Measurements from ENCODE around the gene FBLN7.

FBLN7 gene

GRCh38 chr2:112151701-112152440, 13.7 kb downstream of the FBLN7 start:
- H3K9me3 ChIP-seq = no peaks in the 10 kb centered on the region
- H3K27ac ChIP-seq = no peak overlapping the region
- H3K27me3 ChIP-seq = no peaks in the 10 kb centered on the region
- intact Hi-C loops (cut with DNase I; ENCODE audit: low total_unique reads) = no loop called here
- H3K4me3 ChIP-seq = no peak overlapping the region
- no peak for TF ChIP-seq CTCF (IDR thresholded peaks at IDR 0.05)
- H3K4me1 ChIP-seq = peaks cover 0 to 14% (median 0%) of the 10 kb centered on the region in 4 donors
- DNase-seq = peak in 1 of 2 donors; percentile 28
- H3K36me3 ChIP-seq = no peaks in the 10 kb centered on the region

GRCh38 chr2:112152476-112153178, 14.4 kb downstream of the FBLN7 start:
- no peaks in the 10 kb centered on the region for H3K9me3 ChIP-seq
- H3K27me3 ChIP-seq = no peaks in the 10 kb centered on the region
- no peak overlapping the region for H3K27ac ChIP-seq
- H3K4me3 ChIP-seq = no peak overlapping the region
- H3K36me3 ChIP-seq = no peaks in the 10 kb centered on the region
- TF ChIP-seq CTCF (IDR thresholded peaks at IDR 0.05) = no peak
- peak in 1 of 2 donors; percentile 40 for DNase-seq
- H3K4me1 ChIP-seq = peaks cover 0 to 10% (median 0%) of the 10 kb centered on the region in 4 donors
- intact Hi-C loops (cut with DNase I; ENCODE audit: low total_unique reads) = no loop called here

- H3K4me3 ChIP-seq = no peak overlapping the region
- intact Hi-C loops (cut with DNase I; ENCODE audit: low total_unique reads) = no loop called here
- H3K9me3 ChIP-seq = no peaks in the 10 kb centered on the region
- no peak overlapping the region for H3K27ac ChIP-seq
- no peak for TF ChIP-seq CTCF (IDR thresholded peaks at IDR 0.05)
- no peaks in the 10 kb centered on the region for H3K27me3 ChIP-seq
- peak in 1 of 2 donors; percentile 46 for DNase-seq
- peaks cover 0 to 10% (median 0%) of the 10 kb centered on the region in 4 donors for H3K4me1 ChIP-seq
- H3K36me3 ChIP-seq = no peaks in the 10 kb centered on the region
These were observed 14.9 kb downstream of the FBLN7 start for GRCh38 chr2:112153179-112153490.

GRCh38 chr2:112153501-112153900, 15.3 kb downstream of the FBLN7 start:
- Histone ChIP-seq H3K9me3 (no peaks in the 10 kb centered on the region), H3K27ac (no peak overlapping the region), H3K27me3 (no peaks in the 10 kb centered on the region), H3K36me3 (no peaks in the 10 kb centered on the region), H3K4me3 (no peak overlapping the region), H3K4me1 (peaks cover 0 to 10% (median 0%) of the 10 kb centered on the region in 4 donors)
- DNase-seq = peak in 1 of 2 donors; percentile 24
- TF ChIP-seq CTCF (IDR thresholded peaks at IDR 0.05) = no peak
- intact Hi-C loops (cut with DNase I; ENCODE audit: low total_unique reads) = no loop called here

- H3K27ac ChIP-seq = no peak overlapping the region
- peaks cover 0 to 10% (median 0%) of the 10 kb centered on the region in 4 donors for H3K4me1 ChIP-seq
- no peaks in the 10 kb centered on the region for H3K36me3 ChIP-seq
- peak in 1 of 2 donors; percentile 38 for DNase-seq
- no peak overlapping the region for H3K4me3 ChIP-seq
- H3K9me3 ChIP-seq = no peaks in the 10 kb centered on the region
- TF ChIP-seq CTCF (IDR thresholded peaks at IDR 0.05) = no peak
- no peaks in the 10 kb centered on the region for H3K27me3 ChIP-seq
- intact Hi-C loops (cut with DNase I; ENCODE audit: low total_unique reads) = no loop called here
These were observed 16.3 kb downstream of the FBLN7 start for GRCh38 chr2:112154246-112155117.
